ENCODE results near the gene KRT15.

The KRT15 gene

GRCh38 chr17:41498276-41498675, 20.4 kb downstream of the KRT15 start:
- H3K4me3 ChIP-seq (ENCODE audit: low read depth in 1 of 2, low read length in 1 of 2) = peak overlapping the region; percentile 55
- TF ChIP-seq, protein P1, sequence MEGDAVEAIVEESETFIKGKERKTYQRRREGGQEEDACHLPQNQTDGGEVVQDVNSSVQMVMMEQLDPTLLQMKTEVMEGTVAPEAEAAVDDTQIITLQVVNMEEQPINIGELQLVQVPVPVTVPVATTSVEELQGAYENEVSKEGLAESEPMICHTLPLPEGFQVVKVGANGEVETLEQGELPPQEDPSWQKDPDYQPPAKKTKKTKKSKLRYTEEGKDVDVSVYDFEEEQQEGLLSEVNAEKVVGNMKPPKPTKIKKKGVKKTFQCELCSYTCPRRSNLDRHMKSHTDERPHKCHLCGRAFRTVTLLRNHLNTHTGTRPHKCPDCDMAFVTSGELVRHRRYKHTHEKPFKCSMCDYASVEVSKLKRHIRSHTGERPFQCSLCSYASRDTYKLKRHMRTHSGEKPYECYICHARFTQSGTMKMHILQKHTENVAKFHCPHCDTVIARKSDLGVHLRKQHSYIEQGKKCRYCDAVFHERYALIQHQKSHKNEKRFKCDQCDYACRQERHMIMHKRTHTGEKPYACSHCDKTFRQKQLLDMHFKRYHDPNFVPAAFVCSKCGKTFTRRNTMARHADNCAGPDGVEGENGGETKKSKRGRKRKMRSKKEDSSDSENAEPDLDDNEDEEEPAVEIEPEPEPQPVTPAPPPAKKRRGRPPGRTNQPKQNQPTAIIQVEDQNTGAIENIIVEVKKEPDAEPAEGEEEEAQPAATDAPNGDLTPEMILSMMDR (IDR thresholded peaks at IDR 0.05) = peak; percentile 28
- H3K4me1 ChIP-seq (ENCODE audit: control insufficient read depth in 1 of 2, insufficient read depth in 1 of 2, low read depth in 1 of 2, low read length in 1 of 2) = peaks cover 57 to 62% of the 10 kb centered on the region in 2 experiments
- H3K27me3 ChIP-seq = no peaks in the 10 kb centered on the region
- no peaks in the 10 kb centered on the region for H3K9me3 ChIP-seq
- H3K36me3 ChIP-seq = no peaks in the 10 kb centered on the region
- H3K27ac ChIP-seq = peak overlapping the region; percentile 100

- Histone ChIP-seq H3K27me3 (no peaks in the 10 kb centered on the region), H3K4me1 (ENCODE audit: control insufficient read depth in 1 of 2, insufficient read depth in 1 of 2, low read depth in 1 of 2, low read length in 1 of 2) (peaks cover 57 to 60% of the 10 kb centered on the region in 2 experiments), H3K27ac (peak overlapping the region; percentile 100), H3K36me3 (no peaks in the 10 kb centered on the region), H3K4me3 (ENCODE audit: low read depth in 1 of 2, low read length in 1 of 2) (peak overlapping the region; percentile 55), H3K9me3 (no peaks in the 10 kb centered on the region)
- TF ChIP-seq, protein P1 (IDR thresholded peaks at IDR 0.05) = peak; percentile 95
These were observed 21.7 kb downstream of the KRT15 start for GRCh38 chr17:41496803-41497484.

DNA sequence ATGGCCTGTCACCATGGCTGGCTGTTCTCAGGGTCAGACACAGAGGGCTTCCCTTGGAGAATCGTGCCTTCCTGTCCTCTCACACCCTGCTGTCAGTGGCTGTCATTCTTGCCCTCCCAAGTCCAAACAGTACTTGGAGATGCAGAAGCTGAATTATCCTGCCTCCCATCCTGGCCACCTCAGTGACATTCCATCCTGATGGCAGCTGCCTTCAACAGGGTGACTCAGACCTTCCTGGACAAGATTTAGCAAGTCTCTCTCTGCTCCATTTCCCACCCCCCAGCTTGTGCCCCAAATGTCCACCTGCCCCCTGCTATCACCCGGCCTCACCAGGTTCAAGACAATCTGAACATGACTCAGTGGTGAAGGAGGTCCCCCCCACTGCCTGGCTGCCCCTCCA, 24.2 kb downstream of the KRT15 start:
- TF ChIP-seq, protein P1 (IDR thresholded peaks at IDR 0.05) = no peak
- peaks cover 34 to 47% of the 10 kb centered on the region in 2 experiments for H3K4me1 ChIP-seq (ENCODE audit: control insufficient read depth in 1 of 2, insufficient read depth in 1 of 2, low read depth in 1 of 2, low read length in 1 of 2)
- no peaks in the 10 kb centered on the region for H3K9me3 ChIP-seq
- H3K36me3 ChIP-seq = no peaks in the 10 kb centered on the region
- no peaks in the 10 kb centered on the region for H3K27me3 ChIP-seq
- no peak overlapping the region for H3K27ac ChIP-seq
- no peak overlapping the region for H3K4me3 ChIP-seq (ENCODE audit: low read depth in 1 of 2, low read length in 1 of 2)

DNA sequence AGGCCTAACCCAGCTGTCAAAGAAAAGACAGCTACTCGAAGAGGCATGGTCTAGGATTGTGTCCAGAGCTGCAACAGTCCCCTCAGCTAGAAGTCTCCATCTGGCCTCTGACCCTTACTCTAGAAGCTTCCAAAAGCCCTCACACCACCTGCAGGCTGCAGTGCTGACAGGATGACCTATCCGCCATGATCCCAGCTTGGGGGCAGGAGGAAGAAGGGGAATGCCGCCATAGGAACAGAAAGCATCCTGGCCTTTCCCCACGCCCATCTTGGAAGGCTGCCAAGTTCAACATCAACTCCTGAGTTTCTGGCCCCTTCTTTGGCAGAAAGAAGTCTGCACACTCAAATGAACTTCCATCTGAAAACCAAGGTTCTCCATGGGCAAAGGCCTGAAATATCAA, 25.9 kb downstream of the KRT15 start:
- Histone ChIP-seq H3K36me3 (no peaks in the 10 kb centered on the region), H3K9me3 (no peaks in the 10 kb centered on the region), H3K4me3 (ENCODE audit: low read depth in 1 of 2, low read length in 1 of 2) (no peak overlapping the region), H3K27me3 (no peaks in the 10 kb centered on the region), H3K4me1 (ENCODE audit: control insufficient read depth in 1 of 2, insufficient read depth in 1 of 2, low read depth in 1 of 2, low read length in 1 of 2) (peaks cover 17 to 30% of the 10 kb centered on the region in 2 experiments), H3K27ac (no peak overlapping the region)
- TF ChIP-seq, protein P1 (IDR thresholded peaks at IDR 0.05) = no peak

DNA sequence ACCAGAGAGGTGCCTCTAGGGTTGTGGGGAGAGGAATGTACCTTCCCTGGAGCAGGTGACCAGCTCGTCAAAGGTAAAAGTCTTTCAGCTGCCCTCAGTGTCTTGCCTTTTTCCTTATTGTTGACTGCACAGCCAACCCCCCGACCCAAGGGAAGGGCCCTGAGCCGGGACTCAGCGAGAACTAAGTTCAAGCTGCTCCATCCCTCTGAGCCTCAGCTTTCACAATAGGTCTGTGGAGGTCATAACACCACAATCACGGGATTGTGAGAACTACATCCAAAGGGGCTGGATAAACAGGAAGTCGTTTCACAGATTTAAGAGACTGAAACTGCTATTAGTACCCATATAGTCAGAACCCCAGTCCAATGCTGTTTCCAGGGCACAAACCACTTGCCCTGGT, 26.3 kb downstream of the KRT15 start:
- no peaks in the 10 kb centered on the region for H3K36me3 ChIP-seq
- H3K9me3 ChIP-seq = no peaks in the 10 kb centered on the region
- TF ChIP-seq, protein P1 (IDR thresholded peaks at IDR 0.05) = no peak
- no peak overlapping the region for H3K27ac ChIP-seq
- no peak overlapping the region for H3K4me3 ChIP-seq (ENCODE audit: low read depth in 1 of 2, low read length in 1 of 2)
- no peaks in the 10 kb centered on the region for H3K27me3 ChIP-seq
- peaks cover 12 to 26% of the 10 kb centered on the region in 2 experiments for H3K4me1 ChIP-seq (ENCODE audit: control insufficient read depth in 1 of 2, insufficient read depth in 1 of 2, low read depth in 1 of 2, low read length in 1 of 2)
